GM19035 (cell line): ENCODE results near the gene STX3.
A peak's percentile ranks its signal among the peaks of the same experiment; 100 is the strongest.

Source experiments
- ATAC-seq: cut with Tn5 transposase; IDR thresholded peaks from one replicate; pipeline ENCODE4 v1.9.1; 2021; ENCODE audit not compliant: unreplicated experiment

Gene STX3

DNA sequence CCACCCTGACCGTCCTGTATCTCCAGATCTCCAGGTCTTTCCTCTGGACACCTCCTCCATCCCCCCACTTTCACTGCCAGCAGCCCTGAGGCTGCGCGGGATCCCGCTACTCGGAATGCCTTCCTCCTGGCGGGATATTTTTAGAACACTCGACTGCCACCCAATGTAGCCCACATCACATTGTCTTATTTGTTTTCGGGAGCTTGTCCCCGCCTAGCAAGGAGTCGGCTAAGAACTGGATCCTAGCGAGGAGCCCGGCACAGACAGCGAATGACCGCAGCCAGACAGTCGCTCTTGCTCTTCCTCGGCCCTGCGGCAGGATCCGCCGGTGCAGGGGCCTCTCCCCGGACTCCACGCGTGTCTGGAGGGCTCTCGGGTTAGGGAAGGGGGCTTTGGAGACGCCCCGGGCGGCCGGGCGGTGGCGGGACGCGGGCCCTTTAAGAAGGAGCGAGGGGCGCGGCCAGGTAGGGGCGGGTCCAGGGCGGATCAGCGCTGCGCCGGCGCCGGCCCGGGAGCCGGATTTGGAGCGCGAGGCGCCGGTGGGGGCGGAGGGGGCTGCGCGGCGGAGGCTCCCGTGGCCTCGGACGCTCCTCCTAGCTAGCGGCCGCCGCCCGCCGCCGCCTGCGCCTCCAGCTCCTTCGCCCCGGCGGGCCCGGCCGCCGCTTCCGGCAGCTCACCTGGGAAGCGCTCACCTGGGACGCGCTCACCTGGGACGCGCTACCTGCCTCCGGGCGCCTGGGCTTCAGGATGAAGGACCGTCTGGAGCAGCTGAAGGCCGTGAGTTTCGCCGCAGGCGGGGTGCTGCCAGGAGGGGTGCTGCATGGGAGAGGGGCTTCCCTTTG is at the start of gene STX3:
STX3 (plus strand) TSS at position 518 of the 842 bp plus-strand sequence; CDS start at position 748, 230 bp downstream.
- ATAC-seq = peak; percentile 70

DNA sequence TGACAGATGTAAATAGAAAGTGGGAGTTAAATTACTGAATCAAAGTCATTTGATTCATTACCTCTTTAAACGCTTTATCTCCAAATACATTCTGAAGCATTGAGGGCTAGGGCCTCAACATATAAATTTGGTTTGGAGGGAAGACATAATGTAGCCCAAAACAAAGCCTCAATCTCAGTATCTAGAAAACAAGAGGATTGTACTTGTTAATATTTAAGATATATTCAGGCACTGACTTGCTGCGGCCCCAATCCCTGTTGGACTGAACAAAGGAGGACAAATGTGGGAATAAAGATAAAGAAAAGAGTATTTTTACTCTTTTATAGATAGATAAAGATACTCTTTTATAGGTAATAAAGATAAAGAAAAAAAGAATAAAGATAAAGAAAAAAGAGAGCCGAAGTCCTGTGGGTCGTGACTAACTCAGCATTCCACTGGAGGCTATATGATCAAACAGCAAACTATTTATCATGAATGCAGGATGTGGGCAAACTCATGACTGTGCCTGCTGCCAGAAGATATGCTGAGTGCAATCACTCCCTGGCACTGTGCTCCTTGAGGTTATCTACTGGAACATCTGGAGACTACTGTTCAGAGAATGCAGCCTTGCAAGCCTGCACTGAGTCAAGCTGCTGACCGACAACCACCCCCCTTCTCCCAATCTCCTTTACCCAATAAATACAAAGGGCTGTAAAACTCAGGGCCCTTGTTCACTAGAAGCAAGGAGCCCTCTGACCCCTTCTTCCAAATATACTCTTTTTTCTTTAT is 48.5 kb upstream of the STX3 start:
- no peak for ATAC-seq

DNA sequence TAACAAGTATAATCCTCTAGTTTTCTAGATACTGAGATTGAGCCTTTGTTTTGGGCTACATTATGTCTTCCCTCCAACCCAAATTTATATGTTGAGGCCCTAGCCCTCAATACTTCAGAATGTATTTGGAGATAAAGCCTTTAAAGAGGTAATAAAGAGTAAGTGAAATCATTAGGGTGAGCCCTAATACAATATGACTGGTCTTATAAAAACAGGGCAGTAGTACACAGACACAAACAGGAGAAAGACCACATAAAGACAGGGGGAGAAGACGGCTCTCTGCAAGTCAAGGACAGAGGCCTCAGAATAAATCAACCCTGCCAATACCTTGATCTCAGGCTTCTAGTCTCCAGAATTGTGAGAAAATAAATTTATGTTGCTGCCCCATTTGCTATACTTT is 47.8 kb upstream of the STX3 start:
- ATAC-seq = no peak

DNA sequence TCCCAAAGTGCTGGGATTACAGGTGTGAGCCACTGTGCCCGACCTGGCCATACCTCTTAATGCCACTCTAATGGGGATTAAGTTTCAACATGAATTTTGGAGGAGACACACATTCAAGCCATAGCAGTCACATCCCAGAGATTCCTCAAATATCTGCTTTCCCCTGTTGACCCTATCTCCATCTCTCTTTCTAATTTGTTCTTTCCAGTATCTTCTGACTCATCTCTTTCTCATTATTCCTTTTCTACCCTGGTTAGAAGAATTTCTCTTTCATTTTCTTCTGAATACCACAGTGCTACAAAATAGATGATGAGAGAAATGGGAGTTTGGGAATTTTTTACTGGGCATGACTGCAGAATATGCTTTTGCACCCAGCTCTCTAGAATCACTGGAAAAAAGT is 46.6 kb upstream of the STX3 start:
- no peak for ATAC-seq

DNA sequence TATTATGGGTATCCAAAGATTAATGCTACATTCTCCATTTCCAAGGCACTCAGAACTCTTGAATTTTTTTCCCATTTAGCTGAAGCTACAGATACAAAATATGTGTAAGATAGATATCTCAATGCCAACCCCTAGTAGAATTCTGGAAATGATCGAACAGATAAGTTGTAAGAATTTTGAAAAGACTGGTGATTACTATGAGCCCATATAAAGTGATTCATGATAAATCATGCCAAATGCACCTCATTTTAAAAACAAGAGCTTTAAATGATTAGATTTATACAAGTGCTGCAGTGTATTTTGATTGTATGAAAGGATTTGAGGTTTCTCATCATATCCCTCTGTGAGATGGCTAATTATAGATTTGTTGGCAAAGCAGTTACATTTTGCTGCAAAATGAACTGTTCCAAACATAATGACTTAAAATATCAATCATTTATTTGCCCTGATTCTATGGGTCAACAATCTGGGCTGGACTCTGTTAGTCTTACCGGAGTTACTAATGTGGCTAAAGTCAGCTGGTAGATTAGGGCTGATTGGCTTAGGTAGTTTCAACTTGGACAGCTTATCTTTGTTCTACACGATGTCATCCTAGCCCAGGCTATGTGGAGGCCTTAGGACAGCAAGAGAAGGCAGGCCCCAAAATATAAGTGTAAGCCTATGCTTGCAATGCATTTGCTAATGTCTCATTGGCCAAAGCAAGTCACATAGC is 44.9 kb upstream of the STX3 start:
- ATAC-seq = no peak

DNA sequence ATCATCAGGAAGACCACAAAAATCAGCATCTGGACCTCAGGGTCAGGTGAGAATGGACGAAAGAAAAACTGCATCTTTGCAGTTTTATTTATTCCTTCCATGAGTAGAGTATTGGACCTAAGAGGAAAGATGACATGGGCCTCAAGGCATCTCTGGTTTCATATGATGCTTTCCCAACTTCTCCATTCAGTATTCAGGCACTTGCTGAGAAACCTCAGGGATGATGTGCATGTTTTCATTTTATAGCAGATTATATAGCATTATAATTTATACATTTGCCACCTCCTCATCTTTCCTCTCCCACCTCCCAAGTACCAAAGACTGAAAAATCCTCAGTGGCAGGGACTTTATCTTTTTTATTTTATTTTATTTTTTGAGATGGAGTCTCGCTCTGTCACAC is 41.4 kb upstream of the STX3 start, which contains the start of gene OR10V1:
OR10V1 (minus strand) TSS at position 101 of the 400 bp plus-strand sequence; CDS start at position 101, 0 bp downstream.
- no peak for ATAC-seq

DNA sequence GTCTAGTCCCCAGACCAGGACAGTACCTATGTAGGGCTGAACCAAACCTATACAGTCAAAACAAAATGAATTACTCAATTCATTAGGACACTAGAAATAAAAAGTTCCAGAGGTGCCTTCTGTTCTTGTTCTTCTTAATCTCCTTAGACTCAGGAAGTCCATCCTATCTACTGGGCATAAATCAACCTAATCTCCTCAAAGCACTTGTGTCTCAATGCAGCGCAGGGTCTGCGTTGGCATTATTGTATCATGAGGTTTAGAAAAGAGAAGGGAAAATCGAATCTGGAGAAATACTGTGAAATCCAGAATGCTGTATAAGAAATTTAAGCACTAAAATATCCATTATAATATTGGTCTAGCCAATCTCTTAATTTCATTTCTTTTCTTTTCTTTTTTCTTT is 39.1 kb upstream of the STX3 start:
- ATAC-seq = no peak

DNA sequence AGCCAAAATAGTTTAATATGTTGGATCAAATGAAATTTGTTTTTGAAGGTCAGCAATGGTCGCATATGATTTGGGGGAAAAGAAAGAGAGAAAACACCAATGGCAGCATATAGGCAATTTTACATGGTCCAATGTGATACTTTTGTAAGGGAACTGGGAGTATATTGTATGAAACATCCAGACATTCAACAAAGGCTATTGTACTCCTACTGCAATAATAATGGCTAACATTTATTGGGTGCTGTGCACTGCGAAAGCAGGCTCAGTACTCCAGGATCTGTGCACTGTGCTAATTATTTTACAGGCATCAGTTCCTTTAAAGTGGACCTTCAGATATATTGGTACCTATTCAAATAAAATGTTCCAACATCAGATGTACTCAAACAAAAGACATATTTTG is 35.6 kb upstream of the STX3 start:
- no peak for ATAC-seq

DNA sequence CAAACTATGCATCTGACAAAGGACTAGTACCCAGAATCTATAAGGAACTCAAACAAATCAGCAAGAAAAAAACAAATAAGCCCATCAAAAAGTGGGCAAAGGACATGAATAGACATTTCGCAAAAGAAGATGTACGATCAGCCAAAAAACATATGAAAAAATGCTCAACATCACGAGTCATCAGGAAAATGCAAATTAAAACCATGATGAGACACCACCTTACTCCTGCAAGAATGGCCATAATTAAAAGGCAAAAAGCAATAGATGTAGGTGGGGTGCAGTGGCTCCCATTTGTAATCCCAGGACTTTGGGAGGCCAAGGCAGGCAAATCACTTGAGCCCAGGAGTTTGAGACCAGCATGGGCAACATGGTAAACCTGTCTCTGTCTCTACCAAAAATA is 31.1 kb upstream of the STX3 start:
- ATAC-seq = no peak

DNA sequence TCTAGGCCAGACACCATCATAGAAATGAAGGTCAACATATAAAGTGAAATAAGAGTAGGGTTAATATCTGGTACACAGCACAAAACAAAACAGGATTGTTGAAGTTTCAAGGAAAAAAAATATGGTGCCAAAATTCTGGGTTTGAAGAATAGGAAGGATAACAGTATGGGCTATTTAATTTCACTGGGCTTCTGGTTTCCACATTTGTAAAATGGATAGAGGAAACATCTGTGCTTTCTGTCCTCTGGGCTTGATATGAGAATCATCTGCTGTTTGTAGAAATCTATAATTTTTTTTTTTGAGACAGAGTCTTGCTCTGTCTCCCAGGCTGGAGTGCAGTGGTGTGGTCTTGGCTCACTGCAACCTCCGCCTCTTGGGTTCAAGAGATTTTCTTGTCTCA is 27.8 kb upstream of the STX3 start:
- ATAC-seq = no peak

DNA sequence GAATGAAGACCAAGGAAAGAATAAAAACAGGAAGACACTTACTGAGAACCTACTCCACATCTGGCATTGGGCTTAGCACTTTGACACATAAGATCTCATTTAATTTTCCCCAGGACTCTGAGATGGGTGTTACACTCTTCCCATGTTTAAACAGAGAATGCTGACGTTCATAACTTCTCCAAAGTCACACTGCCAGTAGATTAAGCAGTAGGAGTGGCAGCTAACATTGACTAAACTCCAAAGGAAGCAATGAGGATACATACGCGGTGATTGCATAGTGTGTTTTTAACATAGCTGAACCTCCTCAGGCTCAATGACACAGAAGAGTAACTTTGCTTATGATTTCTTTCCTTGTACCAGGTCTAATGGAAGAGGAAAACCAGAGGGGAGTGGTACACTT is 27.0 kb upstream of the STX3 start:
- ATAC-seq = no peak

DNA sequence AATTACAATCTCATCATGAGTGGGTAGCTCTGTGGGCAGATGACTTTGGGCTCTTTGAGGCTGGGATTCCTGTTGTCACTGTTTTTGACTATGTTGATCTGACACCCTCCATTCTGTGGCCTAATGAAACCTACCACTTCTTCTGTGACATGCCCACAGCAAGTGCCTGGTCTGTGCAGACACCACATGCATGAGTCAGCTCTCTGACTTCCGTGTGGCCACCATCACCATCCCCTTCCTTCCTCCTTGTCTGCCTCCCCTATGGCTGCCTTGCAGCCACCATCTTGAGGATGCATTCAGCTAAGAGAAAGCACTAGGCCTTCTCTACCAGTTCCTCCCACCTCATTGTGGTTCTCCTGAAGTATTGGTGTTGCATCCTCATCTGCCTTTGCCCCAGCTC is 26.3 kb upstream of the STX3 start:
- ATAC-seq = no peak

DNA sequence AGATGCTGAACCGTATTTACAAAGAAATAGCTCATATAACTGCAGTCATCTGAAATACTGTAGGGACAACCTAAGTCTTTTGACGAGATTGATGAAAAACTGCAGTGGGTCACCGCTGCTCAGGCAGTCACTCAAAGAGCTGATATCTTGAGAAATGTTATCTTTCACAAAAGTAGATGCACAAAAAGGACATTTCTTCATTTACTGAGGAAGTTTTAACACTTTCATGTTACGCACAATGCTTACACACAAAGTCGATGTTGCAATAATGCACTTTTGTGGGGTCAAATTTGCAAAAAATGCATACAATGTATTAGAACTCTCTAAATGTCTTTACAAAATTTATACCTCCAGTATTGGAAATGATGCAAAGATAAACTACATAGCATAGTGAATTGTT is 25.3 kb upstream of the STX3 start:
- ATAC-seq = no peak

DNA sequence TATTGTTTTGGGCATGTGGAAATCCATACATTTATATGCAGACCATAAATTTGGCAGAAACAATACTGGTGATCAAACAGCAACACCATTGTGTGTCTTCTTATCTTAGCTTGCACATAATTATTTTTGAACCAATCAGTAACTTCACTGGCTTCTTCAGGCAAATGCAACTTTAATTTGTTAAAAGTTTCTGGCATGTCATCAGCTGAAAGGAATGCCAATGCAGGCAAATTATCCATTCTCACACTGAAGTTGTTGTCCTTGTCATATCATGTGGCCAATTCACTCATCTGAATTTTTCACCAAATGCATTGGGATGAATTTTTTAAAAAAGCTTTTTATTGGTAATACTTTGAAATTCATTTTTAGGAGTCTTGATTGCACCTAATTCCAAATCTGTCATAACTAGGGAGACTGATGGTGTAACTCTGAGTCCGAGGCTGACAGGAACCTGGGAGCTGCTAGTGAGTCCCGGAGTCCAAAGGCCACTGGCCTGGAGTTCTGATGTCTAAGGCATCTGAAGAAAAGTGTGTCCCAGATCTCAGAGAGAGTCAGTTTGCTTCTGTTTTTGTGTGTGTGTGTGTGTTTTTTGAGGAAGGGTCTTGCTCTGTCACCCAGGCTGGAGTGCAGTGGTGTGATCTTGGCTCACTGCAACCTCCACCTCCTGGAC is 24.1 kb upstream of the STX3 start:
- no peak for ATAC-seq

DNA sequence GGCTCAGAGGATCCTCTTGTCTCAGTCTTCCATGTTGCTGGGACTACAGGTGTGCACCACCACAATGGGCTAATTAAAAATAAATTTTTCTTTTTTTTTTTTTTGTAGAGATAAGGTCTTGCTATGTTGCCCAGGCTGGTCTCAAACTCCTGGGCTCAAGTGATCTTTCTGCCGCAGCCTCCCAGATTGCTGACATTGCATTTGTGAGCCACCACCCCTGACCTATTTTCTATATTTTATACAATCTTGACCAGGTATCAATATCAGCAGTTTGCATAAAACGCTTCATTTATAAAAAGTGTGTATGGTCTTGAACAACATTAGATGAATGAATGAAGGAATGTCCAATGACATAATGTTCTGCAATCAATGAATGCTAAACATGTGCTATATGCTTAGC is 9.1 kb upstream of the STX3 start:
- no peak for ATAC-seq

DNA sequence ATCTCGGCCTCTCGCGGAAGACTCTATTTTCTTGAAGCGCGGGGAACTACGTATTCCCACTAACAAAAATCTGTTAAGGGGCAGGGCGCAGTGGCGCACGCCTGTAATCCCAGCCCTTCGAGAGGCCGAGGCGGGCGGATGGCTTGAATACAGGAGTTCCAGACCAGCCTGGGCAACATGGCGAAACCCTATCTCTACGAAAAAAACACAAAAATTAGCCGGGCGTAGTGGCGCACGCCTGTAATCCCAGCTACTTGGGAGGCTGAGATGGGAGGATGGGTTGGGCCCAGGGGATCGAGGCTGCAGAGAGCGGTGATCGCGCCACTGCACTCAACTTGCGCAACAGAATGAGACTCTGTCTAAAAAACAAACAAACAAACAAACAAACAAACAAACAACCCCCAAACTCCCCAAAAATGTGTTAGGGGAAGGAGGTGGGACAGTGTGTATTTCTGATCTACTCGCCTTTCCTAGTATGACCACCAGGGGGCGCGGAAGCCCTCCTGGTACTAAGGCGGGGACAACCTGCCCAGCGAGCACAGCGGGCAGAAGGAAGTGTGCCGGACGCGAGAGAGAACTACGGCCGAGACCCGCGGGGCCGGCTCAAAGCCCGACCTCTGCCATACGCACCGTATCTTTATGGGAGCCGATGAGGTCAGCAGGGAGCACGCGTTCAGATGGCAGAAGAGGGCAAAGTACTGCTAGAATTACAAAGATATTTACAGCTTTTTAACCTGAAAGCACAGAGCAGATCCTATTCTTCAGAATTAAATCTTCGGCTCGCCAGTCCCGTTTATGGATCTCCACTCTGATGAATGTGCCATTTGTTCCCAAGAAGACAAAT is 1.3 kb upstream of the STX3 start:
- ATAC-seq = peak; percentile 76

DNA sequence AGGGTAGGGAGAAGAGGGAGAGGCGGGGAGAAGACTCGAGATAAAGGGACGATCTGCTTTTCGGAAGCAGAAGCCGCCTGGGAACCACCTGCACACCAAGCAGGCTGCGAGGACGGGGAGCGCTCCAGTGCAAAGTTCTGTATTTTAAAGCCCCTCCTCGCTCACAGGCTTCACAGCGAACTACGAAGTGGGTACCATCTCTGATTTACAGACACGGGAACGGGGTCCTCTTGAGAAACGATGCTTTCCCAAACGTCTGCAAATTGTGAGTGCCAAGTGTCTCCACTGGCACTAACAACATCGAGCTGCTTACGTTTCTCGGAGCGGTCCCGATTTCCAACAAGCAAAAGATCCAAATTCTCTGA is 700 bp upstream of the STX3 start:
- ATAC-seq = peak; percentile 22

DNA sequence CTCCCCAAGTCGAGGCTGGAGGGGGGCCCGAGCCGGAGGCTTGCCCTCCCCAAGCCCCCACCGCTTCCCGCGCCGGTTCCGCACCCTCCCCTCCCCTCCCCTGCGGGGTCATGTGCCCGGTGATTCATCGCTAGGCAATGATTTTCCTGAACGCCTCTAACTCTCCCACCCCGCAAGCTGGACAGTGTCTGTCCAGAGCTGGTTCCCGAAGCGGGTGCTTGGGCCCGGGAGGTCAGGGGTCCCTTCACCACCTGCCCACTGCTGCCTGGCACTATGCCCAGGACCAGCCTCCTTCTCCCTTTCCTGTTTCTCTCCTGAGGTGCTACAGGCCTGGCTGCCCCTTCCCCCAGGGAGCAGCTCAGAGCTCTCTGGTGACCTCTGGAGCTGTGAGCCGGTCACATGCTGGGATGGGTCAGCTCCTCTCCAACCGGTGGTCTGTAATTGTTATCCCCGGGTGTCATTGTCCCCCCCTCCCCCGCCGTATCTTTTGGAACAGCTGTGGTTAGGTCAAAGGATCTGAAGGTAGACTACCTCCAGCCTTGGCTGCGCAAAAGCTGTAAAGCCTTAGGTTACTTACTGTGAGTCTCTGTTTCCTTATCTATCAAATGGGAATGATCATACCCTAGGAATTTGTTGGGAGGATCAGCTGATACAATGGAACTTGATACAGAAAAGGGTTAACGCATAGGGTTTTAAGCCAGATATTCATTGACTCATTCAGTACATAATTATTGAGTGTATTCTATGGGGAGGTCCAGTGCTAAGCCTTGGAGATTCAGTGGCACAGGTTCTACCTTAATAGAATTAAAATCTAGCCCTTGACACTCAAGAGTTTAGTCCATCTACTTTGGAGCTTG is 753 bp downstream of the STX3 start:
- ATAC-seq = peak; percentile 1

DNA sequence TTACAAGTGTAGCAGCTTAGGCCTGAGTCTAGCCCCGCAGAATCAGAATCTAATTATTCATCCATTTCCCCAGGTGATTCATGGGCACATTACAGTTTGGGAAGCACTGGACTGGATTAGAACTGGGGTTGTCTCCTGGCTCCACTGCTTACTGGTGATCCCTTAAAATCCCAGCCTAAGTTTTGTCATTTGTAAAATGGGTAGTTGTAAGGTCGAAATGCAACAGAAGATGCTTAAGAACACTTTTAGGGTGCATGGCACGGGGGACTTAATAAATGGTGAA is 1.3 kb downstream of the STX3 start:
- ATAC-seq = no peak

DNA sequence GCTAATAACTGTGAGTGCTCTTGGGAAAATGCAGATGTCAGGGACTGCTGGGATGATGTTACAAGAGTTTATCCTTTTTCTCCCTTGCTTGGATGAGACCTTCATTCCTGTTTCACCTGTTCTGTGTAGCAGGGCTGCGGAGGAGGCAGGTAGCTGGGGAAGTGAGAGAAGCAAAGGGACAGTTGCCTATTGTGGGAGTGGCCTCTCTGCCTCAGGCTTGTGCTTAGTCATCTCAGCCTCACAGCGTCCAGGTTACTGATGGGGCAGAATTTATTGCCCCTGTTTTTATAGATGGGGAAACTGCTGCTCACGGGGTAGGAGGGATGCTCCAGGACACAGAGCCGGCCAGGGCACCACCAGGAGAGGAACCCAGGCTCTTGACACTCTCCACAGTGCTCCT is 1.7 kb downstream of the STX3 start:
- no peak for ATAC-seq
